H9 (cell line): ENCODE measurements around the gene FANCI. TPM values are rescaled to one million over a fixed set of nuclear protein-coding genes. Genes with fewer than 3 reads are reported as not detected.

Experiments used
- DNase-seq: peaks from one replicate; pipeline ENCODE4 v3.0.0-alpha.2; 2017
- H2AFZ ChIP-seq: one replicate; pipeline ENCODE4 v1.6.1; 2013; ENCODE audit warnings: mild to moderate bottlenecking, low read length, control low read depth, moderate library complexity
- H2AK5ac ChIP-seq: 2 replicates; pipeline ENCODE4 v1.6.1; 2013; ENCODE audit warnings: low read length, control low read depth, mixed read lengths; ENCODE audit not compliant: insufficient read length
- H2BK120ac ChIP-seq: one replicate; pipeline ENCODE4 v1.6.1; 2013; ENCODE audit warnings: low read depth, mild to moderate bottlenecking, low read length, control low read depth, inconsistent platforms; ENCODE audit not compliant: poor library complexity, severe bottlenecking
- H2BK12ac ChIP-seq: 2 replicates; pipeline ENCODE4 v1.6.1; 2013; ENCODE audit warnings: low read length, control low read depth, mixed read lengths, low read depth; ENCODE audit not compliant: insufficient read length
- H2BK15ac ChIP-seq: 2 replicates; pipeline ENCODE4 v1.6.1; 2013; ENCODE audit warnings: low read depth, low read length, control low read depth
- H2BK20ac ChIP-seq: one replicate; pipeline ENCODE4 v1.6.1; 2013; ENCODE audit warnings: low read depth, mild to moderate bottlenecking, low read length, control low read depth, inconsistent platforms; ENCODE audit not compliant: poor library complexity, severe bottlenecking
- H2BK5ac ChIP-seq: 2 replicates; pipeline ENCODE4 v1.6.1; 2013; ENCODE audit warnings: low read length, control low read depth, mixed read lengths; ENCODE audit not compliant: insufficient read length
- H3K14ac ChIP-seq: 2 replicates; pipeline ENCODE4 v1.6.1; 2013; ENCODE audit warnings: low read length, control low read depth; ENCODE audit not compliant: insufficient read depth
- H3K18ac ChIP-seq: 2 replicates; pipeline ENCODE4 v1.6.1; 2013; ENCODE audit warnings: low read depth, mild to moderate bottlenecking, mixed read lengths, low read length, control low read depth; ENCODE audit not compliant: insufficient read length
- H3K23ac ChIP-seq: 2 replicates; pipeline ENCODE4 v1.6.1; 2013; ENCODE audit warnings: low read length, control low read depth, mixed read lengths, low read depth; ENCODE audit not compliant: insufficient read length
- H3K23me2 ChIP-seq: 2 replicates; pipeline ENCODE4 v1.6.1; 2013; ENCODE audit warnings: low read depth, mild to moderate bottlenecking, mixed read lengths, low read length, control low read depth; ENCODE audit not compliant: insufficient read length, poor library complexity, severe bottlenecking
- H3K27ac ChIP-seq: 2 replicates; pipeline ENCODE4 v1.5.1; 2013; ENCODE audit warnings: low read length, control low read depth, mixed read lengths, low read depth; ENCODE audit not compliant: insufficient read length
- H3K27me3 ChIP-seq: 2 replicates; pipeline ENCODE4 v1.6.1; 2013; ENCODE audit warnings: low read length, control low read depth, inconsistent platforms; ENCODE audit not compliant: insufficient read depth
- H3K4ac ChIP-seq: 2 replicates; pipeline ENCODE4 v1.6.1; 2013; ENCODE audit warnings: low read depth, mild to moderate bottlenecking, control low read depth, inconsistent platforms, low read length, moderate library complexity
- H3K4me1 ChIP-seq: 2 replicates; pipeline ENCODE4 v1.6.1; 2013; ENCODE audit warnings: low read length, control low read depth, inconsistent platforms; ENCODE audit not compliant: insufficient read depth
- H3K4me2 ChIP-seq: 2 replicates; pipeline ENCODE4 v1.6.1; 2013; ENCODE audit warnings: low read length, control low read depth, mixed read lengths; ENCODE audit not compliant: insufficient read length, insufficient read depth
- H3K56ac ChIP-seq: 2 replicates; pipeline ENCODE4 v1.6.1; 2013; ENCODE audit warnings: low read depth, mild to moderate bottlenecking, mixed read lengths, low read length, control low read depth; ENCODE audit not compliant: insufficient read length
- H3K79me1 ChIP-seq: 2 replicates; pipeline ENCODE4 v1.6.1; 2013; ENCODE audit warnings: low read depth, mild to moderate bottlenecking, moderate library complexity, low read length, control low read depth, inconsistent platforms; ENCODE audit not compliant: insufficient read depth, poor library complexity, severe bottlenecking
- H3K79me2 ChIP-seq: 2 replicates; pipeline ENCODE4 v1.6.1; 2013; ENCODE audit warnings: low read length, control low read depth, inconsistent platforms; ENCODE audit not compliant: insufficient read depth
- H3K9ac ChIP-seq: 2 replicates; pipeline ENCODE4 v1.6.1; 2013; ENCODE audit warnings: low read length, control low read depth, mixed read lengths; ENCODE audit not compliant: insufficient read length; ENCODE audit errors: extremely low read depth
- H3K9me3 ChIP-seq: one replicate; pipeline ENCODE4 v1.6.1; 2013; ENCODE audit warnings: low read depth, low read length, inconsistent platforms; ENCODE audit not compliant: control insufficient read depth
- H3T11ph ChIP-seq: one replicate; pipeline ENCODE4 v1.6.1; 2013; ENCODE audit warnings: mild to moderate bottlenecking, low read length, control low read depth, inconsistent platforms
- H4K20me1 ChIP-seq: one replicate; pipeline ENCODE4 v1.6.1; 2013; ENCODE audit not compliant: control insufficient read depth, insufficient read length, insufficient read depth
- H4K5ac ChIP-seq: 2 replicates; pipeline ENCODE4 v1.6.1; 2013; ENCODE audit warnings: low read depth, mild to moderate bottlenecking, mixed read lengths, low read length, control low read depth; ENCODE audit not compliant: insufficient read length
- H4K8ac ChIP-seq: replicated peaks from 2 replicates; pipeline ENCODE4 v1.6.1; 2013; ENCODE audit warnings: low read length, control low read depth, mixed read lengths, low read depth; ENCODE audit not compliant: insufficient read length
- H4K91ac ChIP-seq: 2 replicates; pipeline ENCODE4 v1.6.1; 2013; ENCODE audit warnings: low read depth, mild to moderate bottlenecking, moderate library complexity, mixed read lengths, low read length, control low read depth; ENCODE audit not compliant: insufficient read length
- H3K27ac Mint-ChIP-seq, 3 experiments: 2 replicates in 2 of 3; 3 replicates in 1 of 3; pipeline ENCODE4 v1.8.0; 2020 to 2021; ENCODE audit warnings: mixed read lengths in 3 of 3, mild to moderate bottlenecking in 1 of 3, moderate library complexity in 1 of 3
- H3K27me3 Mint-ChIP-seq: 2 replicates; pipeline ENCODE4 v1.8.0; 2021; ENCODE audit warnings: low read depth, mild to moderate bottlenecking, moderate library complexity, mixed read lengths
- H3K36me3 Mint-ChIP-seq, 3 experiments: 2 replicates in 2 of 3; 3 replicates in 1 of 3; pipeline ENCODE4 v1.8.0; 2020 to 2021; ENCODE audit warnings: low read depth in 3 of 3, mixed read lengths in 3 of 3; ENCODE audit not compliant: insufficient read depth in 1 of 3
- H3K4me1 Mint-ChIP-seq, 2 experiments: 2 replicates each; pipeline ENCODE4 v1.8.0; 2020; ENCODE audit warnings: mixed read lengths in 2 of 2
- H3K4me3 Mint-ChIP-seq, 2 experiments: 2 replicates in 1 of 2; 3 replicates in 1 of 2; pipeline ENCODE4 v1.8.0; 2020 to 2021; ENCODE audit warnings: mild to moderate bottlenecking in 2 of 2, mixed read lengths in 2 of 2, moderate library complexity in 1 of 2
- H3K9me3 Mint-ChIP-seq, 2 experiments: 2 replicates in 1 of 2; 3 replicates in 1 of 2; pipeline ENCODE4 v1.8.0; 2020; ENCODE audit warnings: mild to moderate bottlenecking in 2 of 2, mixed read lengths in 2 of 2, moderate library complexity in 1 of 2
- CTCF ChIP-seq: fragments of 200-600 bp; sonication (generic); conservative IDR thresholded peaks from 3 replicates; pipeline ENCODE4 v1.8.0; 2021; ENCODE audit warnings: antibody characterized with exemption, mild to moderate bottlenecking
- total RNA-seq: library from RNA; stranded (reverse); gene quantifications from 2 replicates; pipeline ENCODE4 v1.2.1, GENCODE V29; 2021

The FANCI gene
- total RNA-seq, 1 experiment from 2014 or later, result 106 TPM

GRCh38 chr15:89299896-89300295 is 56.1 kb downstream of the FANCI start:
- Histone ChIP-seq H3K18ac (no peak overlapping the region), H3K4ac (no peak overlapping the region), H4K20me1 (no peaks in the 10 kb centered on the region), H3K4me1 (no peaks in the 10 kb centered on the region), H2BK12ac (no peak overlapping the region), H3K27me3 (no peaks in the 10 kb centered on the region), H4K91ac (no peak overlapping the region), H4K8ac (no peak overlapping the region), H2BK5ac (no peak overlapping the region), H3K27ac (no peak overlapping the region), H3K56ac (no peak overlapping the region), H3K4me2 (no peak overlapping the region), H3K14ac (no peak overlapping the region), H2BK20ac (no peak overlapping the region), H2BK15ac (no peak overlapping the region), H3K9ac (no peak overlapping the region), H3K79me1 (no peaks in the 10 kb centered on the region), H2AFZ (no peak overlapping the region), H2BK120ac (no peak overlapping the region), H3K9me3 (no peaks in the 10 kb centered on the region), H3T11ph (no peak overlapping the region), H3K23me2 (no peaks in the 10 kb centered on the region), H4K5ac (no peak overlapping the region), H3K23ac (no peak overlapping the region), H3K79me2 (no peaks in the 10 kb centered on the region), H2AK5ac (no peak overlapping the region)
- Mint-ChIP-seq H3K27ac (no peak overlapping the region; a peak in 1 of 7 replicates), H3K4me3 (no peak overlapping the region), H3K36me3 (peaks cover 42 to 85% (median 84%) of the 10 kb centered on the region in 3 experiments), H3K27me3 (no peaks in the 10 kb centered on the region), H3K4me1 (no peaks in the 10 kb centered on the region), H3K9me3 (peaks cover 2 to 17% of the 10 kb centered on the region in 2 experiments; a peak in 4 of 5 replicates)
- TF ChIP-seq CTCF, result no peak
- DNase-seq, result no peak
